GM21717 (cell line): ENCODE measurements around the gene PRSS58.

Experiments
- ATAC-seq: cut with Tn5 transposase; IDR thresholded peaks from one replicate; pipeline ENCODE4 v1.9.1; 2021; ENCODE audit warnings: mild to moderate bottlenecking, moderate library complexity; ENCODE audit not compliant: unreplicated experiment

PRSS58 gene

GRCh38 chr7:142228537-142229104 lies 29.2 kb downstream of the PRSS58 start:
- ATAC-seq, result no peak
